Urinary bladder (tissue), 4 donors: ENCODE results near the gene CFAP77. TPM values are rescaled to one million over a fixed set of nuclear protein-coding genes. Genes with fewer than 3 reads are reported as not detected.

ENCODE experiments used
- DNase-seq: peaks from one replicate; pipeline ENCODE4 v3.0.0-alpha.2; 2015; ENCODE audit errors: extremely low spot score
- H3K27ac ChIP-seq: one replicate; pipeline ENCODE4 v1.5.1; 2013; ENCODE audit warnings: low read depth, mild to moderate bottlenecking, moderate library complexity
- H3K36me3 ChIP-seq: one replicate; pipeline ENCODE4 v1.6.1; 2013; ENCODE audit warnings: mild to moderate bottlenecking, moderate library complexity; ENCODE audit not compliant: insufficient read depth
- H3K4me1 ChIP-seq: one replicate; pipeline ENCODE4 v1.6.1; 2013; ENCODE audit warnings: mild to moderate bottlenecking, moderate library complexity; ENCODE audit not compliant: insufficient read depth
- H3K4me3 ChIP-seq: one replicate; pipeline ENCODE4 v1.5.1; 2013; ENCODE audit warnings: low read depth, low read length
- WGBS: extraction: QIAGEN DNeasy Blood & Tissue Kit; methylation state at CpG from one replicate; pipeline ENCODE4 v1.1.7; 2013; 5-methylcytosine and 5-hydroxymethylcytosine counted together
- polyA plus RNA-seq: library from polyadenylated mRNA; stranded (reverse); fragments of 200-250 nt; gene quantifications from one replicate; pipeline ENCODE4 v1.2.3, GENCODE V29; 2013
- total RNA-seq: library from RNA; depleted of rRNA; stranded (reverse); fragments of >200 nt; gene quantifications from one replicate; pipeline ENCODE4 v1.2.3, GENCODE V29; 2014
- donor health status: healthy with polysubstance abuse.
- donor health status: healthy.

Gene CFAP77
- total and polyA plus RNA-seq, 2 donors = not detected

GRCh38 chr9:132513416-132513815, 103.4 kb downstream of the CFAP77 start:
- Histone ChIP-seq H3K4me3 (no peak overlapping the region), H3K4me1 (no peaks in the 10 kb centered on the region), H3K27ac (no peak overlapping the region), H3K36me3 (no peaks in the 10 kb centered on the region)
- WGBS = 78% methylated on average over 15 of the region's 15 CpGs
- no peak for DNase-seq

GRCh38 chr9:132514011-132514744, 104.2 kb downstream of the CFAP77 start:
- H3K27ac ChIP-seq = no peak overlapping the region
- WGBS = 53% methylated on average over 22 of the region's 22 CpGs
- H3K36me3 ChIP-seq = no peaks in the 10 kb centered on the region
- H3K4me3 ChIP-seq = no peak overlapping the region
- no peak for DNase-seq
- no peaks in the 10 kb centered on the region for H3K4me1 ChIP-seq

GRCh38 chr9:132514821-132515220, 104.8 kb downstream of the CFAP77 start:
- Histone ChIP-seq H3K4me1 (no peaks in the 10 kb centered on the region), H3K27ac (no peak overlapping the region), H3K4me3 (no peak overlapping the region), H3K36me3 (no peaks in the 10 kb centered on the region)
- no peak for DNase-seq
- WGBS = 41% methylated on average over 8 of the region's 8 CpGs

- Histone ChIP-seq H3K27ac (no peak overlapping the region), H3K4me1 (no peaks in the 10 kb centered on the region), H3K36me3 (no peaks in the 10 kb centered on the region), H3K4me3 (no peak overlapping the region)
- 62% methylated on average over 6 of the region's 6 CpGs for WGBS
- no peak for DNase-seq
Measured at GRCh38 chr9:132516301-132516700, 106.3 kb downstream of the CFAP77 start.

- no peak for DNase-seq
- WGBS = 63% methylated on average over 18 of the region's 18 CpGs
- Histone ChIP-seq H3K4me3 (no peak overlapping the region), H3K36me3 (no peaks in the 10 kb centered on the region), H3K4me1 (no peaks in the 10 kb centered on the region), H3K27ac (no peak overlapping the region)
Measured at GRCh38 chr9:132516911-132517310, 106.9 kb downstream of the CFAP77 start.

GRCh38 chr9:132517815-132518550, 108.0 kb downstream of the CFAP77 start:
- Histone ChIP-seq H3K4me3 (no peak overlapping the region), H3K36me3 (no peaks in the 10 kb centered on the region), H3K27ac (no peak overlapping the region), H3K4me1 (no peaks in the 10 kb centered on the region)
- no peak for DNase-seq
- WGBS = 75% methylated on average over 21 of the region's 21 CpGs

- no peaks in the 10 kb centered on the region for H3K36me3 ChIP-seq
- no peak overlapping the region for H3K27ac ChIP-seq
- no peak for DNase-seq
- no peak overlapping the region for H3K4me3 ChIP-seq
- 80% methylated on average over 11 of the region's 11 CpGs for WGBS
- H3K4me1 ChIP-seq = no peaks in the 10 kb centered on the region
Measured at GRCh38 chr9:132518626-132519025, 108.6 kb downstream of the CFAP77 start.

GRCh38 chr9:132519033-132519432, 109.0 kb downstream of the CFAP77 start:
- Histone ChIP-seq H3K4me3 (no peak overlapping the region), H3K4me1 (no peaks in the 10 kb centered on the region), H3K36me3 (no peaks in the 10 kb centered on the region), H3K27ac (no peak overlapping the region)
- WGBS = 86% methylated on average over 2 of the region's 2 CpGs
- DNase-seq = no peak

- DNase-seq = no peak
- Histone ChIP-seq H3K4me1 (no peaks in the 10 kb centered on the region), H3K4me3 (no peak overlapping the region), H3K36me3 (no peaks in the 10 kb centered on the region), H3K27ac (no peak overlapping the region)
- 72% methylated on average over 5 of the region's 5 CpGs for WGBS
Measured at GRCh38 chr9:132520612-132521011, 110.6 kb downstream of the CFAP77 start.

- Histone ChIP-seq H3K27ac (no peak overlapping the region), H3K36me3 (no peaks in the 10 kb centered on the region), H3K4me1 (no peaks in the 10 kb centered on the region), H3K4me3 (no peak overlapping the region)
- WGBS = 78% methylated on average over 5 of the region's 5 CpGs
- no peak for DNase-seq
Measured at GRCh38 chr9:132525308-132526023, 115.5 kb downstream of the CFAP77 start.

- Histone ChIP-seq H3K27ac (no peak overlapping the region), H3K4me1 (no peaks in the 10 kb centered on the region), H3K4me3 (no peak overlapping the region), H3K36me3 (no peaks in the 10 kb centered on the region)
- 26% methylated on average over 13 of the region's 13 CpGs for WGBS
- no peak for DNase-seq
Measured at GRCh38 chr9:132531195-132531594, 121.2 kb downstream of the CFAP77 start.

- H3K36me3 ChIP-seq = no peaks in the 10 kb centered on the region
- no peaks in the 10 kb centered on the region for H3K4me1 ChIP-seq
- 70% methylated on average over 25 of the region's 25 CpGs for WGBS
- DNase-seq = no peak
- H3K27ac ChIP-seq = no peak overlapping the region
- no peak overlapping the region for H3K4me3 ChIP-seq
Measured at GRCh38 chr9:132531710-132532570, 121.9 kb downstream of the CFAP77 start.

GRCh38 chr9:132534832-132535231, 124.8 kb downstream of the CFAP77 start:
- Histone ChIP-seq H3K27ac (no peak overlapping the region), H3K36me3 (no peaks in the 10 kb centered on the region), H3K4me3 (no peak overlapping the region), H3K4me1 (no peaks in the 10 kb centered on the region)
- no peak for DNase-seq
- WGBS = 95% methylated on average over 2 of the region's 2 CpGs
